KBM-7 (cell line): ENCODE data around the gene DUOX2.
A peak's percentile ranks its signal among the peaks of the same experiment; 100 is the strongest.
"Not testable (repeated sequence)": the region's sequence is repeated elsewhere in the genome, so short reads cannot be mapped to it uniquely, and the experiment has no call there.

ENCODE experiments used
- DNase-seq: peaks from one replicate; pipeline ENCODE4 v3.0.0-alpha.2; 2015
- in situ Hi-C: fragments of 300-500 bp; cut with MboI; formaldehyde crosslinking; loops from 2 replicates; pipeline ENCODE4 v1.14.3; 2020; ENCODE audit warnings: low sequenced_read_pairs, low pct_unique_long_range_greater_than_20kb, mixed read lengths

The DUOX2 gene

DNA sequence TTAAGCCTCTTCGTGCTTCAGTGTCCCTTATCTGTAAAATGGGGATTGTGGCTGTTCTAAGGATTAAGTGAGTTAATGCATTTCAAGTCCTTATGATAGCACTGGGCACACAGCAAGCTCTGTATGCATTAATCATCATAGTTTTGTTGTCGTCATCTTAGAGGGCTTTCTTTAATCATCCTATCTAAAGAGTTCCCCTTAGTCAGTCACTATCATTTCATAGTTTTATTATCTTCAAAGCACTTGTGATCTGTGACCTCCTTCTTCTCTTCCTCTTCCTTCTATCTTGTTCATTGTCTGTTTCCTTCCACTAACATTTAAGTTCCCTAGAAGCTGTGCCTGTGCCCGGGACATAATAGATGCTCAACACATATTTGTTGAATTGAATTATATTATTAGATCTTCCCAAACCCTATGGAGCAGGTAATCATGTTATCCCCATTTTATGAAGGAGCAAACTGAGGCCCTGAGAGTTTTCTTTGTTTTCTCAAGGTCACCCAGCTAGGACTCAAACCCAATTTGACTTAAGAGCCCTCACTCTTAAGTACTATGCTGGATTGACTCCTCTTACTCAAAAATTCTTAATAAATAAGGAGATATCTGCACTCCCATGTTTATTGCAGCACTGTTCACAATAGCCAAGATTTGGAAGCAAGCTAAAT, 24.1 kb downstream of the DUOX2 start:
- DNase-seq, result no peak
- in situ Hi-C loops, result no loop called here

- DNase-seq, result no peak
- in situ Hi-C loops, result no loop called here
Observed at GRCh38 chr15:45088801-45089711, 24.9 kb downstream of the DUOX2 start.

DNA sequence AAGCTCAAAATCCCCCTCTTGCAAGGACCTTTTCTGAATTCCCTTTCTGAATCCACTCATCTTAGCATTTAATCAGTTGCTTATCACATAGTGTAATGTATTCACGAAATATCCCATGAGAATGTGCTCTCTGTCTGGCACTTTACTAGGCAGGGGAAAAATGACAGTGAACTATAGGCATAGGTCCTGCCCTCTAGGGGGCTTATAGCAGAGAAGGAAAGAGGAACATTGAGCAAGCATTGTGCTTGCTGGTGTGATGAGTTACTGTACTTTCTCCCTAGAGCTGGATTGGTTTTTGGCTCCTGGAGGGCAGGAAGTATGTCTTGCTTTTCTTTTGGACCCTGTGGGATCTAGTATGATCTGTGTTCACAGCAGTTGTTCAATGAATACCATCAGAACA, 26.5 kb downstream of the DUOX2 start:
- DNase-seq, result peak; percentile 15
- in situ Hi-C loops, result no loop called here

DNA sequence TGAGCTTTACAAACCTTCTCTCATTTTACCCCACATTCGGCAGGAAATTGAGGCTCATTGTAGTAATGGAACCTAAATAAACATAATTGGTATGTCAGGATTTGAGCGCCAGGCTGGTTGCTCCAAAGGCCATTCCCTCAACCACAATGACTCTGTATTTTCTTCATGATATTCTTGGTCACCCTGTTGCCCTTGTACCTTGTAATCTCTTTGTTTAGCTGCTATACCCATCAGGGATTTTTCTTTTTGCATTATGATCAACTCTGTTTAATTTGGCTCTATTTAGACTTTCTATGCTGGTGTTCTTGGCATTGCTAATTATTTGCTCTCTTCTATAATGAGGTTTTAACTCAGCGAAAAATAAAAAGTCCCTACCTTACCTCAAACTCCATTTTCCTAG, 29.8 kb downstream of the DUOX2 start:
- DNase-seq, result no peak
- in situ Hi-C loops, result no loop called here

GRCh38 chr15:45083223-45083622, 30.7 kb downstream of the DUOX2 start:
- DNase-seq, result no peak
- in situ Hi-C loops, result no loop called here

- DNase-seq, in situ Hi-C loops: not testable (repeated sequence)
Observed at GRCh38 chr15:45082412-45082811, 31.6 kb downstream of the DUOX2 start.

DNA sequence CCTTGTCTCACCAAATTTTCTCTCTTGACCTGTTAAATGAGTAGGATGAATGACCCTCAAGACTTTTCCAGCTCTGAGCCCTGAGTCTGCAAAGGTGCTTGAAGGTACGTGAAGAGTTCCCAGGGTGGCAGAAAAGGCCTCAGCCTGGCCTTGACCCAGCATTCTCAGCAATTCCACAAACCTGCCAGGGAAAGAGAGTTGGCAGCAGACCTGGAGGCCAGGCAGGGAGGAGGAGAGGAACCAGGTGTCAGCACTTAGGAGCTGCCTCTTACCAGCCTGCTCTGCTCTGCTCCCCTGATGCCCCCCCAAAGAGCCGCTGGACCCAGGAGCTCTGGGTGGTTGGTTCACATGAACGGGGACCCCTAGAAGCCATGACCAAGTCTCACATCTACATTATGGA, 33.4 kb downstream of the DUOX2 start:
- DNase-seq, in situ Hi-C loops: not testable (repeated sequence)

- DNase-seq, in situ Hi-C loops: not testable (repeated sequence)
Observed at GRCh38 chr15:45079628-45080246, 34.2 kb downstream of the DUOX2 start.

DNA sequence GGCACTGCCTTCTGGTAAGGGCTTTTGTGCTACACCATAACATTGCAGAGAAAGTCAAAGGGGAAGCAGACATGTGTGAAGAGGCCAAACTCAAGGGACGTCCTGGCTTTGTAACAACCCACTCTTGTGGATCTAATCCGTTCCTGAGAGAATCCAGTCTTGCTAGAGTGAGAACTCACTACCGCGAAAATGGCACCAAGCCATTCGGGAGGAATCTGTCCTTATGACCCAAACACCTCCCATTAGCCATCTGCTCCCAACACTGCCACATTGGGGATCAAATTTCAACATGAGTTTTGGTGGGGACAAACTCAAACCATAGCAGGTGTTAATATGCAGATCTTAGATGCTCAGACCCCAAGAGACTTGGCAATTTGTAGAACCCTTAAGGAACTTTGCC, 34.8 kb downstream of the DUOX2 start:
- DNase-seq, in situ Hi-C loops: not testable (repeated sequence)

DNA sequence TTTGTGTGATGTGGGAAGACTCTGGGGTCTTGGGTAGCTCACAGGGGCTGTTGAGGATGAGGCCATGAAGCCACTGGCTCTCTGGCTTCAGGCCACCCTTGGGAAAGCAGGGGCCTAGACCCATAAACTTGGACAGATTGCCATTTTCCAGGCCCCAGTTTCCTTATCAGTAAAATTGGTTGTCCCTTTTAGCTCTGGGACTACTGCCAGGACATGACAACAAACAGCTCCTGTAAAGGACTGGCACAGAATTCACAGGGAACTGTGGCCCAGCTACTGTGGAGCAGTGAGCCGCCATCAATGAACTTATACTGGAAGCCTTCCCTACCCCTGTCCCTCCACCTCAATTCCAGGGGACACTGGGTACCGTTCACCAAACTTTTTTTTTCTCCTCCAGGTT, 36.6 kb downstream of the DUOX2 start:
- in situ Hi-C loops, DNase-seq: not testable (repeated sequence)

DNA sequence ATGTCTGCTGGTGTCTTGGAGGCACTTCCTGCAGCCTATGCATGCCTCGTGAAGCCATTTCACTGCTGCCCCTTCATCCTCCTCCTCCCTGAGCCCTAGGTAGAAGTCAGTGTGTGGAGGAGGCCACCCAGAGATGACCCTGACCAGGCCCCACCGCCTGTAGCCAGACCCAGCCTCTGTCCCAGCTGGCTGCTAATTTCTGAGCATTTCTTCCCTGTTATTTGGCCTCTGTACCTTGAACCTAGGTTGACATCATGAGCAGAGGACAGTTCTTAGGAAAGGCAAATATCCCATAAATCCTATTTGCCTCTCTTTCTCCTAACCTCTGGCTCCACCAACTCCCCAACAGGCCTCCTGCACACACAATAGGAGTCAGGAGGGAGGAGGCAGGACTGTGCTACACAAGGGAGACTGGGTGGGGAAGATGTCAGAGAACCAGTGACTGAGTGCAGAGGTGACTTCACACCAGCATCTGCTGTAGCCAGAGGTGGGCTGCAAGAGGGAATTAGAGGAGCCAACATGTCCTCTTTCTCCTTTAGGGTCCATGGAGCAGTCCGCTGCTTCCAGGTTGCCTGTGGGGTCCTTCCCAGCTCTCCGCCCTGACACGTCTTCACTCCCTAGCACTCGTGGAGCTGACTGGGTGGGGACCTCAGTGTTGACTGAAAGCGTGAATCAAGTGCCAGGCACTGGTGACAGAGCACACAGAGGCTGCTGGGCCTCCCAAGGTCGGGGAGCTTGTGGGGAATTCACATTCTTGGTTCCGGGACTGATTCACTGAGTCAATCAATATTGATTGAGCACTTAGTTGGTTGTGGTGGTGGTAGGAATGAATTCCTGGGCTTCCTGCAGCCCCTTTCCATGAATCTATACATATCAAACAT, 38.3 kb downstream of the DUOX2 start:
- DNase-seq, in situ Hi-C loops: not testable (repeated sequence)

- DNase-seq, in situ Hi-C loops: not testable (repeated sequence)
Observed at GRCh38 chr15:45073602-45074001, 40.4 kb downstream of the DUOX2 start.

- DNase-seq, result peak; percentile 5
- in situ Hi-C loops, result not testable (repeated sequence)
Observed at GRCh38 chr15:45069942-45070360, 44.0 kb downstream of the DUOX2 start.

- in situ Hi-C loops, result no loop called here
- no peak for DNase-seq
Observed at GRCh38 chr15:45064386-45064785, 49.6 kb downstream of the DUOX2 start.

- DNase-seq, in situ Hi-C loops: not testable (repeated sequence)
Observed at GRCh38 chr15:45062301-45062700, 51.7 kb downstream of the DUOX2 start.

- in situ Hi-C loops, DNase-seq: not testable (repeated sequence)
Observed at GRCh38 chr15:45058690-45059675, 55.0 kb downstream of the DUOX2 start.

DNA sequence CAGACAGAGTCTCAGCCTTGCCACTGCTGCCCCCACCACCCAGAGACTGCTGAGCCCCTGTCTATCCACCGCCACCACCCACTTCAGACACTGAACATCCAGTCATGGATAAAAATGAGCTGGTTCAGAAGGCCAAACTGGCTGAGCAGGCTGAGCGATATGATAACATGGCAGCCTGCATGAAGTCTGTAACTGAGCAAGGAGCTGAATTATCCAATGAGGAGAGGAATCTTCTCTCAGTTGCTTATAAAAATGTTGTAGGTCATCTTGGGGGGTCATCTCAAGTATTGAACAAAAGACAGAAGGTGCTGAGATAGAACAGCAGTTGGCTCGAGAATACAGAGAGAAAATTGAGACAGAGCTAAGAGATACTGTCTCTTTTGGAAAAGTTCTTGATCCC, 61.3 kb downstream of the DUOX2 start:
- in situ Hi-C loops, DNase-seq: not testable (repeated sequence)

GRCh38 chr15:45050587-45050986, 63.4 kb downstream of the DUOX2 start:
- DNase-seq, result no peak
- in situ Hi-C loops, result no loop called here
